NCI-H1417 (cell line): ENCODE data around the gene MAP1S.
"Not testable (repeated sequence)": the region's sequence is repeated elsewhere in the genome, so short reads cannot be mapped to it uniquely, and the experiment has no call there.

ENCODE experiments used
- DNase-seq, 3 experiments: peaks; one replicate each; lab custom pipeline; 2025; lab: John Stamatoyannopoulos, UW

The MAP1S gene

DNA sequence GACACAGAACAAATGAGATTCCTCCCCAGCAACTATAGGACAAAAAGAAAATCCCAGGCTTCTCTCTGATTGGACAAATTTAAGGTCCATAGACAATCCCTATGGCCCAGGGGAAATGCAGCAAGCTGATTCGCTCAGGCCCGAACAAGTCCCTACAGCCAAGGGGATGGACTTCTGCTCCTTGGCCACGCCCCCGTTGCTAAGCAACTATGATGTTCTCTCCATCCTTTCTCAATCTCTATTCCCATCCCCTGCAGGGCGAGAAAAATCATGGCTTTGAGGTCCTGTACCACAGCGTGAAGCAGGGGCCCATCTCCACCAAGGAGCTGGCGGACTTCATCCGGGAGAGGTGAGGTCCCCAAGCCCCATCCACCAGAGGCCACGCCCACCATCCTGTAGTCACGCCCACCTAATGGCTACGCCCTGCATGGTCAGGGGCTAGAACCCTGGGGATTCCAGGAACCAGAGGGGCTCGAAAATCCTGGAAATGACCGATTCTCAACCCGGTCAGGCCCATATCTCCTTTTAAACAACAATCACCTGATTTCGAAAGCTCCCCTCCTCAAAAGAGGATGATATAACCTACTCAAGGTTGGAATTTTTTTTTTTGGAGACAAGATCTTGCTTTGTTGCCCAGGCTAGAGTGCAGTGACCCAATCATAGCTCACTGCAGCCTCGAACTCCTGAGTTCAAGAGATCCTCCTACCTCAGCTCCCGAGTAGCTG, 43.4 kb downstream of the MAP1S start:
- DNase-seq: peak in 1 of 3 experiments; percentile 33

DNA sequence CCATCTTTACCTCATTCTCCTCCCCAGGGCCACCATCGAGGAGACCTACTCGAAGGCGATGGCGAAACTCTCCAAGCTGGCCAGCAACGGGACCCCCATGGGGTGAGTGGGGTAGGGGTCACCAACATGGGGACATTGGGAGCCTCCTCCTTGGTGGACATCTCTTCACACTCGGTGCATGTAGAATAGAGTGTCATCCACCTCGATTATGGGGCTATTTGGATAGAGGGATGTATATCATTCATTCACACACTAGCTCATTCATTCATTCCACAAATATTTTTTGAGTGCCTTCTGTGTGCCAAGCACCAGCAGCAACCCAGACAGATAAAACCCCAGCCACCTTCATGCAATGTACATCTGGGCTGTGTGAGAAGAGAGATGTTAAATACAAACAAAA, 45.1 kb downstream of the MAP1S start:
- DNase-seq: no peak

DNA sequence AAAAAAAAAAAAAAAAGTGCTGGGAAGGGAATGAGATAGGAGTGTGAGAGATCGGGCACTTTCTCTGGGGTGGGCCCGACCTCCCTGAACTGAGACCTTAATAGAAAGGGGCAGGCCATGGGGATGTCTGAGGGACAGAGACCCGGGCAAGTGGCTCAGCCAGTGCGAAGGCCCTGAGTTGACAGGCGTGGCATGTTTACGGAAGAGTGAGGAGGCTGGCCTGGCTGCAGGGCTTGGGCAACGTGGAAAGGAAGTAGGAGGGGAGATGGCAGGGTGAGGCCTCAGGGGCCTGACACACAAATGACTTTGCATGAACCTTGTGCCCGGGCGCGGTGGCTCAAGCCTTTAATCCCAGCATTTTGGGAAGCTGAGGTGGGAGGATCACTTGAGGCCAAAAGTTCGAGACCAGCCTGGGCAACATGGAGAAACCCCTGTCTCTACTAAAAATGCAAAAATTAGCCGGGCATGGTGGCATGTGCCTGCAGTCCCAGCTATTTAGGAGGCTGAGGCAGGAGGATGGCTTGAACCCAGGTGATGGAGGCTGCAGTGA, 45.9 kb downstream of the MAP1S start:
- DNase-seq: no peak

DNA sequence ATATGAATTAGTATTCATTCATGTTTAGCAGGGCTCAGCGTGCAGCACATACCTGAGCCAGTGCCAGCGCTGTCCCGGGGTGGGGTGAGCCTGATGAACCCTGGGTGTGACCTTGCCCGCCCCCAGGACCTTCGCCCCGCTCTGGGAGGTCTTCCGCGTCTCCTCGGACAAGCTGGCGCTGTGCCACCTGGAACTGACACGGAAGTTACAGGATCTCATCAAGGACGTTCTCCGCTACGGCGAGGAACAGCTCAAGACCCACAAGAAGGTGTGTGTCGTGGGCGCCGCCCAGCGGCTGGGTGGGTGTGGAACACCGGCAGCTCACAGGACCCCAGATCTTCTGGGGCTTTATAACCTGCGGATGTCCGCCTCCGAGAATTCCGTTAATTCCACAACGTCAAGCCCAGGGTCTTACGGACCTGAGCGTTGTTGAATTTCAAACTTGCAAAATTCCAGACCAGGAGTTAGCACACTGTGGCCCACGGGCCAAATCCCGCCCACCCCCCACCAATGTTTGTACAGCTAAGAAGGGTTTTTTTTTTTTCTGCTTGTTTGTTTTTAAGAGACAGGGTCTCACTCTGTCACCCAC, 47.4 kb downstream of the MAP1S start:
- peak in 1 of 3 experiments; percentile 73 for DNase-seq

DNA sequence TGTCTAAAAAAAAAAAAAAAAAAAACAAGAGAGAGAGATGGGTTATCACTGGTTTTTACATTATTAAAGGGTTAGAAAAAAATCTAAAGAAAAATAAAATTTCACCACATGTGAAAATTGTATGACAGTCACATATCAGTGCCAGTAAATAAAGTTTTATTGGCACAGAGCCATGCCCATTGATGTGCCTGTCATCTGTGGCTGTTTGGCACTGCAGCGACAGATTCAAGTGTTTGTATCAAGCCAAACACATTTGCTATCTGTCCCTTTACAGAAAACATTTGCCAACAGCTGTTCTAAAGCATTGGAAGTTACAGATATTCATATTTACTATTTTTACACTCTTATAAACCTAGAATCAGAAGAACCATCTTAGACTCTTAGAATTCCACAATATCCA, 48.3 kb downstream of the MAP1S start:
- DNase-seq: no peak

DNA sequence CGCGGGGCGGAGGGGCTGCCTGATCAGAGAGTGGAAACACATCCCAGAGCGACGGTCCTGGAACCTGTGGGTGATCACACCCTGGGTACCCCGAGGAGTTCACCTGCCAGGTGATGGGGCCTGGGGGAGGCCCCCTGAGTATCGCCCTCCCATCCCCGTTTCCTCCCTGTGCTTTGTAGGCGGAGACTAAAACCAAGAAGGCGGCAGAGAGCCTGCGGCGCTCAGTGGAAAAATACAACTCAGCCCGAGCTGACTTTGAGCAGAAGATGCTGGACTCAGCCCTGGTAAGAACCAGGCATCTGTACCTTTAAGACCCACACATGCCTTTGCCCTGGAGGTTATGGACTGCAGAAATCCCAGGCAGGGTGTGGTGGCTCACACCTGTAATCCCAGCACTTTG, 51.3 kb downstream of the MAP1S start:
- no peak for DNase-seq

DNA sequence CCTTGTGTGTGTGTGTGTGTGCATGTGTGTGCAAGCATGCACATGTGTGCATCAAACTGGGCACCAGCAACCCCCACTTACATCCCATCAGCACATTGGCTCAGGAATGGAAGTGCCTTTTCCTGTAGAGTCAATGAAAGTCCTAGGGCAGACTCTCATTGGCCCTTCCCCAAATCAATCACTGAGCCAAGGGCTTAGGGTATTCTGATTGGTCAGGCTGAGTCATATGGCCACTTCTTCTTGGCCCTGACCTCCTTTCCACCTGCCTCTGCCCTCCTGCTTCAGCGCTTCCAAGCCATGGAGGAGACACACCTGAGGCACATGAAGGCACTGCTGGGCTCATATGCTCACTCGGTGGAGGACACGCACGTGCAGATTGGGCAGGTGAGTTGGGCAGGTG, 52.9 kb downstream of the MAP1S start:
- DNase-seq: no peak

DNA sequence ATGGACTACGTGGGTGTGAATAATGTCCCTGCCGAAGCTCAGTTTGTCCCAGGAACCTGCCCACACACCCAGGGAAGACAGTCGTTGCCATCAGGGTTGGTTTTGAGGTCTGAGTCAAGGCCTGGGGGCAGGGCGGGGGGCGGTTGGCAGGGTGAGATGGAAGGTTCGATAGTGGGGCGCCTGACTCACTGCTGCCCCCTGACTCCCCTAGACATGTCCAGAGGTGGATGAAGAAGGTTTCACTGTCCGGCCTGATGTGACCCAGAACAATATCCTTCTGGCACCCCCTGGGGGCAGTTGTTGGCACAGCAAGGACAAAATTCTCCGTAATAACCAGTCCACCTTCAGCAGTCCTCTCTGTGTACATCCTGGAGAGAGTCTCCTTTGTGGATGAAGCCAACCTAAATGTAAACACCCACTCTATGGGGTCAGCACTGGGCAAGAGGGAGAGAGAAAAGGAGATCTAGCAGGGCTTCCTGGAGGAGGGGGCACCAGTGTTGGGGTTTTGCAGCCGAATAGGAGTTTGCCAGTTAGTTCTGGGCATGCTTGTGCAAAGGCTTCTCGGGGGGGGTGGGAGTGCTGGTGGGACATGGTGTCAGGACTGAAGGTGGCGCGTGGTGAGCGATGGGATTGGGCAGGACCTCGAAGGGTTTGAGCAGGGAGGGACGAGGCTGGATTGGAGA, 56.1 kb downstream of the MAP1S start:
- DNase-seq: peak in 1 of 3 experiments; percentile 20

DNA sequence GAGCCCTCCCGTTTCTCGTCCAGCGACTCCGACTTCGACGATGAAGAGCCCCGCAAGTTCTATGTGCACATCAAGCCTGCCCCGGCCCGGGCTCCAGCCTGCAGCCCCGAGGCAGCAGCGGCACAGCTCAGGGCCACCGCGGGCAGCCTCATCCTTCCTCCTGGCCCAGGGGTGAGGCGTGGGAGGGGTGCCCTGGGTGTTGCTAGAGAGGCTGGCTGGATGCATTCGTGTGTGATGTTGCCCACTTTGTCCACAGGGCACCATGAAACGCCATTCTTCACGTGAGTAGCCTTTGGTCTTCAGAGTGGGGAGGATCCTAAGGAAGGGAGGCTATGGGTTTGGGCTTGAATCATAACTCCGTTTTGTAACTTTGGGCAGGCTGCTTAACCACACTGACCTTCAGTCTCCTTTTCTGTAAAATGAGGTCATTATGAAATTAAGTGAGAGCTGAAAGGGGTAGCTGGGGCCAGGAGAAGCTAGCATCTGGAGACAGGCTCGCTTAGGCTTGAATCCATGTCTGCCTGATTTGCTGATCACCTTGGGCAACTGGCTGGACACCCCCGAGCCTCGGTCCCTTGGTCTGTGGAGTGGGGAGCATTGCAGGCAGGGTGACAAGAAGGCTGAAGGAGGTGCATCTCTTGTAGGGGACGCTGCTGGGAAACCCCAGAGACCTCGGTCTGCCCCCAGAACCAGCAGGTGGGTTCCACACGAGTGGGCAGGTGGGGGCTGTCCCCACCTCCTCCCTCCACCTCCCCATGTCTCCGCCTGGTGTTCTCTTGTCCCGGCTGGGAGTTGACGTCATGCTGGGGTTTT, 56.9 kb downstream of the MAP1S start:
- no peak for DNase-seq

DNA sequence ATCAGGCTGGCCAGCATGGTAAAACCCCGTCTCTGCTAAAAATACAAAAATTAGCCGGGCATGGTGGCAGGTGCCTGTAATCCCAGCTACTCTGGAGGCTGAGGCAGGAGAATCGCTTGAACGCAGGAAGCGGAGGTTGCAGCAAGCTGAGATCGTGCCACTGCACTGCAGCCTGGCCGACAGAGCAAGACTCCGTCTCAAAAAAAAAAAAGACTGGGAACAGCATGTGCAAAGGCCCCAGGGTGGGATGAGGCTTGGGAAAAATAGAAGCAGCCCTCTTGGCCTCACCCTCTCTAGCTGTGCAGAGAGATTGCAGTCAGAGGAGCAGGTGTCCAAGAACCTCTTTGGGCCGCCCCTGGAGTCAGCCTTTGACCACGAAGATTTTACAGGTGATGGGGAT, 58.6 kb downstream of the MAP1S start:
- DNase-seq: not testable (repeated sequence)

DNA sequence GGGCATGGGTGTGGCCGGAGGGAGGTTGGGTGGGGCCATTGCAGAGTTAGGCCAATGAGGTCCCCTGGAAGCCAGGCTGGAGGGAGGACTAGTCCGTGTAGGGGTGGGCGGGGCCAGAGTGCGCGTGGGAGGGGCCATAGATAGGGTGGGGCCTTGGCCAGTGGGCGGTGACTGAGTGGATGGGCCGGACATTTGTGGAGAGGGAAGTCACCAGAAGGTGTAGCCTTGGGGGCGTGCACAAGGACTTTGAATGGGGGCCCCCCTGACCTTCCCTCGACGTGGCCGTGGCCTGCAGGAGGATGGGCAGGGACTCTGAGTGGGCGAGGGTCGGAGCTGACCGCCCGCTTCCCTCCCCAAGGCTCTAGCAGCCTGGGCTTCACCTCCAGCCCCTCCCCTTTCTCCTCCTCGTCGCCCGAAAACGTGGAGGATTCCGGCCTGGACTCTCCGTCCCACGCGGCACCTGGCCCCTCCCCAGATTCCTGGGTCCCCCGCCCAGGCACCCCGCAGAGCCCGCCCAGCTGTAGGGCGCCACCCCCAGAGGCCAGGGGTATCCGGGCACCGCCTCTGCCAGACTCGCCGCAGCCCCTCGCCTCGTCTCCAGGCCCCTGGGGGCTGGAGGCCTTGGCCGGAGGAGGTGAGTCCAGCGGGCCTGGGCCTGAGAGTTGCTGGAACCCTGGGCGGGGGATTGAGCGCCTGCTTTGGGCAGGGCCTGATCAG, 59.1 kb downstream of the MAP1S start:
- peak; percentile 25 to 68 (median 56) for DNase-seq

DNA sequence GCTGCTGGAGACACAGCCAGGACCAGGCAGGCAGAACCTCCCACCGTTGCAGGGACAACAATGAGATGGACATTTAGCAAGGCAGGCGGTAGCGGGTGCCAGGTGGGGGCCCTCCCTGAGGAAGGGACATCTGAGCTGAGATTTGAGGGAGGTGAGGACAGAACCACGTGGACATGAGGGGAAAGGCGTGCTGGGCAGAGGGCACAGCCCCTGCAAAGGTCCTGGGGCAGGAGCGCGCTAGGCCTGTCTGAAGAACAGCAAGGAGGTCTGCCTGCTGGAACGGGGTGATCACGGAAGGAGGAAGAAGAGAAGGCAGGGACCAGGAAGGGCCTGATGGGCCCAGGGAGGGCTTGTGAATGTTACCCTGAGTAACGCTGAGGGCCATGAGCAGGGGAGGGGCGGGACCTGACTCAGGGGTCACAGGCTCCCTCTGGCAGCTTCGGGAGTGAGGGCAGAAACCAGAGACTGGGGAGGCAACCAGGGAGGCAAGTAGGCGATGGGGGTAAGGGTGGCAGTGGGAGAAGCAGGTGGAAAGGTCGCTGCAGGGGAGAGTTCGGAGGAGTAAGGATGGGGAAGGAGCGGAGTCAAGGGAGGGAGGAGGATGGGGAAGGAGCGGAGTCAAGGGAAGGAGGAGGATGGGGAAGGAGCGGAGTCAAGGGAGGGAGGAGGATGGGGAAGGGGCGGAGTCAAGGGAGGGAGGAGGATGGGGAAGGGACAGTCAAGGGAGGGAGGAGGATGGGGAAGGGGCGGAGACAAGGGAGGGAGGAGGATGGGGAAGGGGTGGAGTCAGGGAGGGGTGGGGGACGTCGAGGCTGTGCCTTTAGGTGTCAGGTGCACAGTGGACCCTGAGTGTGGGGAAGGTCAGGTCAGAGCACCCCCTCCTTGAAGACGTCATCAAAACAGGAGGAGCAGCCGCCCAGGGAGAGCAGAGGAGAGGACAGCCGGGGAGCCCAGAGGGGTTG, 60.0 kb downstream of the MAP1S start:
- peak; percentile 1 to 67 (median 61) for DNase-seq

DNA sequence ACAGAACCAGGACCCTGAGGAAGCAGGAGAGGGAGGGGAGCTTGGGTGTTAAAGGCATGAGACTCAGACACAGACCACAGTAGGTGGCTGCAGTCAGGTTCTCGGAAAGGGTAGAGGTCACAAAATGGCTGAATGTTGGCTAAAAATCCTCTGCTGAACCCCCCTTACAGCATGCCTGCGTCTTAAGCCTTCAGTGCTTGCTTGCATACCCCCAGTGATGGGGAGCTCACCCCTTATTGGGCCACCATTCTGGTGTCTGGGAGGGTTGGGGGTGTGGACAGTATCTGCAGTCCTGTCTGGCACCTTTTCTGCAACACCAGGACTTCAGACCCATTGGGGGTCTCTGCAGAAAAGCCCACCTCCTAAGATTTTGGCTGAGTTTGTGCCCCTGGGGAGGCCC, 61.5 kb downstream of the MAP1S start:
- DNase-seq: no peak

DNA sequence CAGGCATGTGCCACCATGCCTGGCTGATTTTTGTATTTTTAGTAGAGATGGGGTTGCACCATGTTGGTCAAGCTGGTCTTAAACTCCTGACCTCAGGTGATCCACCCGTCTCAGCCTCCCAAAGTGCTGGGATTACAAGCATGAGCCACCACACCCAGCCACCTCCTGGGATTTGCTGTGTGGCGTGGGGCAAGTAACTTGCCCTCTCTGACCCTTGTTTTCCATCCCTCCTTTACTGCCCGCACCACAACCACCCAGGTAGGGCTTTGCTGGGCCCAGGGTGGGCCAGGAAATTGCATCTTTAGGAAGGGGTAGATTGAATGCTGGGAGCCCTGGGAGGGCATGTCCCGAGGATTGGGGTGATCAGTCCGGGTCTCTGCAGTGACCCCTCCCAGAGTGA, 64.4 kb downstream of the MAP1S start:
- not testable (repeated sequence) for DNase-seq
